ENCODE measurements around the gene AVPR1A.

GRCh38 chr12:63163541-63163940 is 12.5 kb upstream of the AVPR1A start:
- TF ChIP-seq, protein P1, sequence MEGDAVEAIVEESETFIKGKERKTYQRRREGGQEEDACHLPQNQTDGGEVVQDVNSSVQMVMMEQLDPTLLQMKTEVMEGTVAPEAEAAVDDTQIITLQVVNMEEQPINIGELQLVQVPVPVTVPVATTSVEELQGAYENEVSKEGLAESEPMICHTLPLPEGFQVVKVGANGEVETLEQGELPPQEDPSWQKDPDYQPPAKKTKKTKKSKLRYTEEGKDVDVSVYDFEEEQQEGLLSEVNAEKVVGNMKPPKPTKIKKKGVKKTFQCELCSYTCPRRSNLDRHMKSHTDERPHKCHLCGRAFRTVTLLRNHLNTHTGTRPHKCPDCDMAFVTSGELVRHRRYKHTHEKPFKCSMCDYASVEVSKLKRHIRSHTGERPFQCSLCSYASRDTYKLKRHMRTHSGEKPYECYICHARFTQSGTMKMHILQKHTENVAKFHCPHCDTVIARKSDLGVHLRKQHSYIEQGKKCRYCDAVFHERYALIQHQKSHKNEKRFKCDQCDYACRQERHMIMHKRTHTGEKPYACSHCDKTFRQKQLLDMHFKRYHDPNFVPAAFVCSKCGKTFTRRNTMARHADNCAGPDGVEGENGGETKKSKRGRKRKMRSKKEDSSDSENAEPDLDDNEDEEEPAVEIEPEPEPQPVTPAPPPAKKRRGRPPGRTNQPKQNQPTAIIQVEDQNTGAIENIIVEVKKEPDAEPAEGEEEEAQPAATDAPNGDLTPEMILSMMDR (IDR thresholded peaks at IDR 0.05) = no peak
- TF ChIP-seq POLR2AphosphoS5 (IDR thresholded peaks at IDR 0.05) = no peak
